Nephron progenitor cell (in vitro differentiated cells): ENCODE measurements around the gene TMEM132C.

Source experiments
- DNase-seq: peaks from one replicate; pipeline ENCODE4 v3.0.0; 2021
- H3K27ac Mint-ChIP-seq: 2 replicates; pipeline ENCODE4 v1.8.0; 2021; ENCODE audit warnings: mild to moderate bottlenecking, moderate library complexity, mixed read lengths
- H3K27me3 Mint-ChIP-seq: 2 replicates; pipeline ENCODE4 v1.8.0; 2021; ENCODE audit warnings: mild to moderate bottlenecking, low read depth, mixed read lengths; ENCODE audit not compliant: poor library complexity
- H3K36me3 Mint-ChIP-seq: 2 replicates; pipeline ENCODE4 v1.8.0; 2021; ENCODE audit warnings: low read depth, mixed read lengths
- H3K4me1 Mint-ChIP-seq: 2 replicates; pipeline ENCODE4 v1.8.0; 2021; ENCODE audit warnings: mixed read lengths
- H3K4me3 Mint-ChIP-seq: 2 replicates; pipeline ENCODE4 v1.8.0; 2021; ENCODE audit warnings: mild to moderate bottlenecking, moderate library complexity, mixed read lengths
- H3K9me3 Mint-ChIP-seq: 2 replicates; pipeline ENCODE4 v1.8.0; 2021; ENCODE audit warnings: mild to moderate bottlenecking, moderate library complexity, mixed read lengths
- TF ChIP-seq, protein P1 (sequence below): fragments of 200-600 bp; sonication (generic); IDR thresholded peaks from 2 replicates; pipeline ENCODE4 v1.5.0; 2021; ENCODE audit warnings: antibody characterized with exemption

TMEM132C gene

DNA sequence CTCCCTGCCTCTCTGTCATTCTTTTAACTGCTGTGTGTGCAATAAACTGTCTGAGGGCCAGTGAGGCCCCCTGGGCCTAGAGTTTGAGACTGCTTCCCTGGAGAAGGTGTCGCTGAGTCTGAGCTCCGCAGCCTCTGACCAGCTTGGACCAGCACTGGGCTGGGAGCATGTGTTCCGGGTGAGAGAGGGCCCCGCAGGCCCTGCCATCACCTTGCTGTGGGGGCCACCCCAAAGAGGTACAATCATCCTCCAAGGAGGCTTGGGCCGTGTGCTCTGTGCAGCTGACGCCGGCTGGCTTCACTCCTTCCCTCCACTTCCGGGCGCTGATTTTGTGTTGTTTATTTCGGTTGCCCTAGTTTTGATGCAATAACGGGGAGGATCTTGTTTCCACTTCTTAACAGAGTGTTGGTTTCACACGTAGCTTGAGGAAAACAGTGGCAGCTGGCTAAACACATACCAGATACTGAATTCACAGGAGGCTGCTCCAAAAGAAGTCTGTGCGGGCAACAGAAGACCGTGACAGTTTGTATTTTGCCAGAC is 121.6 kb downstream of the TMEM132C start:
- H3K36me3 Mint-ChIP-seq, result peaks cover 53% of the 10 kb centered on the region
- H3K4me3 Mint-ChIP-seq, result peak overlapping the region; percentile 24
- no peak for DNase-seq
- TF ChIP-seq, protein P1, sequence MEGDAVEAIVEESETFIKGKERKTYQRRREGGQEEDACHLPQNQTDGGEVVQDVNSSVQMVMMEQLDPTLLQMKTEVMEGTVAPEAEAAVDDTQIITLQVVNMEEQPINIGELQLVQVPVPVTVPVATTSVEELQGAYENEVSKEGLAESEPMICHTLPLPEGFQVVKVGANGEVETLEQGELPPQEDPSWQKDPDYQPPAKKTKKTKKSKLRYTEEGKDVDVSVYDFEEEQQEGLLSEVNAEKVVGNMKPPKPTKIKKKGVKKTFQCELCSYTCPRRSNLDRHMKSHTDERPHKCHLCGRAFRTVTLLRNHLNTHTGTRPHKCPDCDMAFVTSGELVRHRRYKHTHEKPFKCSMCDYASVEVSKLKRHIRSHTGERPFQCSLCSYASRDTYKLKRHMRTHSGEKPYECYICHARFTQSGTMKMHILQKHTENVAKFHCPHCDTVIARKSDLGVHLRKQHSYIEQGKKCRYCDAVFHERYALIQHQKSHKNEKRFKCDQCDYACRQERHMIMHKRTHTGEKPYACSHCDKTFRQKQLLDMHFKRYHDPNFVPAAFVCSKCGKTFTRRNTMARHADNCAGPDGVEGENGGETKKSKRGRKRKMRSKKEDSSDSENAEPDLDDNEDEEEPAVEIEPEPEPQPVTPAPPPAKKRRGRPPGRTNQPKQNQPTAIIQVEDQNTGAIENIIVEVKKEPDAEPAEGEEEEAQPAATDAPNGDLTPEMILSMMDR, result no peak
- H3K9me3 Mint-ChIP-seq, result peaks cover 3% of the 10 kb centered on the region
- H3K4me1 Mint-ChIP-seq, result peaks cover 51% of the 10 kb centered on the region
- no peaks in the 10 kb centered on the region for H3K27me3 Mint-ChIP-seq
- peak overlapping the region; percentile 88 for H3K27ac Mint-ChIP-seq

DNA sequence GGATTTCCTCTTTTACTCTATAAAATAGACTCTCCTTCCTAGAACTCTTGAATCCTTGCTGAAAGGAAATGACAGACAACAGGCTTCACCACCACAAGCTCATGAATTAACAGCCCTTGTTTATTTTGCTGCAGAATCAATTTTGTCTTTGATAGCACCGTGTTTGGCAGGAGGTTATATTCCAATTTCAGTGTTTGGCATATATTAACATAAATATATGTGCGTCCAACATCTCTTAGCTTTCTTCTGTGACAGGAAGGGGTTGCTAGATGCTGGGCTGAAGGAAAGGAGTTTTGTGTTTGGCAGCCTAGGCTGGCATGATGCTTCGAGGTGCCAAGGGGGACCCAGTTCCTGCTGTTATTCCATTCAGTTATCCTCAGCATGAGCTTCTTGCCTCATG is 126.4 kb downstream of the TMEM132C start:
- H3K9me3 Mint-ChIP-seq, result peaks cover 7% of the 10 kb centered on the region
- TF ChIP-seq, protein P1, result no peak

GRCh38 chr12:128394137-128394536 is 127.2 kb downstream of the TMEM132C start:
- H3K9me3 Mint-ChIP-seq, result peaks cover 7% of the 10 kb centered on the region

More for the DNA sequence above, 126.4 kb downstream of the TMEM132C start:
- Mint-ChIP-seq H3K4me1 (peaks cover 42% of the 10 kb centered on the region), H3K4me3 (no peak overlapping the region), H3K36me3 (peaks cover 52% of the 10 kb centered on the region), H3K27ac (no peak overlapping the region), H3K27me3 (no peaks in the 10 kb centered on the region)
- no peak for DNase-seq

DNA sequence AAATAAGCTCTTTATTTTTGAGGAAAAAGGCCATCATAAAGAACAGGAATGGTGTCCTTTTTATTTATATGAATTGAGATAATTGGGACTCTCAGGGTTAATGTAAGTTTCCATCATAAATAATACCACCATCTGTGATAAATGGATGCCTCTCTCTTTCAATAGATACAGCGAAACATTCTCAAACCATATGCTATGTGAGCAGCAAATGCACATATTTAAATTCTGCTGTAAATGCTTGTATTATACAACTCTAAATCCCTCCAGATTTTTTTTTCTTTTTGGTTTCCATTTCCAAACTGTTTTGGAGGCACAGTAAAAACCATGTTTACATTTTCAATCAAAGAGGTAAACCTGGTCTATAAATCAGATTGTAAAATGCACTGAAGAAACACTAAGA is 132.3 kb downstream of the TMEM132C start:
- peak overlapping the region; percentile 24 for H3K27ac Mint-ChIP-seq
- peaks cover 55% of the 10 kb centered on the region for H3K4me1 Mint-ChIP-seq
- peaks cover 24% of the 10 kb centered on the region for H3K36me3 Mint-ChIP-seq
- TF ChIP-seq, protein P1, result no peak
- H3K4me3 Mint-ChIP-seq, result no peak overlapping the region
- H3K9me3 Mint-ChIP-seq, result peaks cover 3% of the 10 kb centered on the region
- H3K27me3 Mint-ChIP-seq, result no peaks in the 10 kb centered on the region
- DNase-seq, result no peak

More at GRCh38 chr12:128394137-128394536, 127.2 kb downstream of the TMEM132C start:
- no peak for DNase-seq
- Mint-ChIP-seq H3K36me3 (peaks cover 48% of the 10 kb centered on the region), H3K27ac (peak overlapping the region; percentile 39), H3K4me3 (no peak overlapping the region), H3K4me1 (peaks cover 42% of the 10 kb centered on the region), H3K27me3 (no peaks in the 10 kb centered on the region)
- TF ChIP-seq, protein P1, result no peak

- DNase-seq, result peak; percentile 23
- Mint-ChIP-seq H3K27ac (no peak overlapping the region), H3K36me3 (peaks cover 44% of the 10 kb centered on the region), H3K4me3 (no peak overlapping the region), H3K27me3 (no peaks in the 10 kb centered on the region), H3K4me1 (peaks cover 46% of the 10 kb centered on the region), H3K9me3 (peaks cover 19% of the 10 kb centered on the region)
- TF ChIP-seq, protein P1, result no peak
These were observed 135.7 kb downstream of the TMEM132C start for GRCh38 chr12:128402486-128403243.
